ENCODE results near the gene SCGB1D1.

The SCGB1D1 gene

GRCh38 chr11:62150887-62151736, 38.9 kb upstream of the SCGB1D1 start:
- Histone ChIP-seq H2AFZ (no peak overlapping the region), H3K27ac (no peak overlapping the region), H3K9me3 (ENCODE audit: control insufficient read depth, low read length) (no peaks in the 10 kb centered on the region), H3K79me2 (no peaks in the 10 kb centered on the region), H3K27me3 (ENCODE audit: control insufficient read depth, insufficient read depth, low read length) (no peaks in the 10 kb centered on the region), H3K4me2 (ENCODE audit: low read length) (no peak overlapping the region), H3K9ac (no peak overlapping the region), H3K4me3 (ENCODE audit: low read depth, low read length) (no peak overlapping the region), H3K36me3 (ENCODE audit: control insufficient read depth, insufficient read depth, low read length) (no peaks in the 10 kb centered on the region), H3K4me1 (no peaks in the 10 kb centered on the region)
- TF ChIP-seq CTCF (IDR thresholded peaks at IDR 0.05) = no peak

GRCh38 chr11:62151737-62152102, 38.3 kb upstream of the SCGB1D1 start:
- Histone ChIP-seq H3K36me3 (ENCODE audit: control insufficient read depth, insufficient read depth, low read length) (no peaks in the 10 kb centered on the region), H3K4me1 (no peaks in the 10 kb centered on the region), H3K4me2 (ENCODE audit: low read length) (no peak overlapping the region), H3K4me3 (ENCODE audit: low read depth, low read length) (no peak overlapping the region), H3K9ac (no peak overlapping the region), H2AFZ (no peak overlapping the region), H3K9me3 (ENCODE audit: control insufficient read depth, low read length) (no peaks in the 10 kb centered on the region), H3K27me3 (ENCODE audit: control insufficient read depth, insufficient read depth, low read length) (no peaks in the 10 kb centered on the region), H3K27ac (no peak overlapping the region), H3K79me2 (no peaks in the 10 kb centered on the region)
- TF ChIP-seq CTCF (IDR thresholded peaks at IDR 0.05) = no peak

- H3K36me3 ChIP-seq (ENCODE audit: control insufficient read depth, insufficient read depth, low read length) = no peaks in the 10 kb centered on the region
These were observed 37.5 kb upstream of the SCGB1D1 start for GRCh38 chr11:62152245-62153086.

GRCh38 chr11:62153087-62153395, 37.0 kb upstream of the SCGB1D1 start:
- no peak overlapping the region for H3K4me2 ChIP-seq (ENCODE audit: low read length)
- H3K79me2 ChIP-seq = no peaks in the 10 kb centered on the region
- no peak overlapping the region for H3K27ac ChIP-seq
- no peaks in the 10 kb centered on the region for H3K27me3 ChIP-seq (ENCODE audit: control insufficient read depth, insufficient read depth, low read length)
- H3K36me3 ChIP-seq (ENCODE audit: control insufficient read depth, insufficient read depth, low read length) = no peaks in the 10 kb centered on the region
- H3K4me1 ChIP-seq = no peaks in the 10 kb centered on the region
- H3K9me3 ChIP-seq (ENCODE audit: control insufficient read depth, low read length) = no peaks in the 10 kb centered on the region
- no peak overlapping the region for H3K4me3 ChIP-seq (ENCODE audit: low read depth, low read length)
- TF ChIP-seq CTCF (IDR thresholded peaks at IDR 0.05) = no peak
- H3K9ac ChIP-seq = no peak overlapping the region
- no peak overlapping the region for H2AFZ ChIP-seq

More at GRCh38 chr11:62152245-62153086, 37.5 kb upstream of the SCGB1D1 start:
- Histone ChIP-seq H3K9me3 (ENCODE audit: control insufficient read depth, low read length) (no peaks in the 10 kb centered on the region), H3K4me2 (ENCODE audit: low read length) (no peak overlapping the region), H2AFZ (no peak overlapping the region), H3K4me3 (ENCODE audit: low read depth, low read length) (no peak overlapping the region), H3K27ac (no peak overlapping the region), H3K9ac (no peak overlapping the region), H3K27me3 (ENCODE audit: control insufficient read depth, insufficient read depth, low read length) (no peaks in the 10 kb centered on the region), H3K79me2 (no peaks in the 10 kb centered on the region), H3K4me1 (no peaks in the 10 kb centered on the region)
- no peak for TF ChIP-seq CTCF (IDR thresholded peaks at IDR 0.05)

Data from parathyroid adenoma (tissue), 2 donors.